Measurements from ENCODE around the gene CAMTA1.

The CAMTA1 gene

GRCh38 chr1:7040969-7041695, 255.9 kb downstream of the CAMTA1 start:
- DNase-seq (ENCODE audit: low spot score), result no peak

DNA sequence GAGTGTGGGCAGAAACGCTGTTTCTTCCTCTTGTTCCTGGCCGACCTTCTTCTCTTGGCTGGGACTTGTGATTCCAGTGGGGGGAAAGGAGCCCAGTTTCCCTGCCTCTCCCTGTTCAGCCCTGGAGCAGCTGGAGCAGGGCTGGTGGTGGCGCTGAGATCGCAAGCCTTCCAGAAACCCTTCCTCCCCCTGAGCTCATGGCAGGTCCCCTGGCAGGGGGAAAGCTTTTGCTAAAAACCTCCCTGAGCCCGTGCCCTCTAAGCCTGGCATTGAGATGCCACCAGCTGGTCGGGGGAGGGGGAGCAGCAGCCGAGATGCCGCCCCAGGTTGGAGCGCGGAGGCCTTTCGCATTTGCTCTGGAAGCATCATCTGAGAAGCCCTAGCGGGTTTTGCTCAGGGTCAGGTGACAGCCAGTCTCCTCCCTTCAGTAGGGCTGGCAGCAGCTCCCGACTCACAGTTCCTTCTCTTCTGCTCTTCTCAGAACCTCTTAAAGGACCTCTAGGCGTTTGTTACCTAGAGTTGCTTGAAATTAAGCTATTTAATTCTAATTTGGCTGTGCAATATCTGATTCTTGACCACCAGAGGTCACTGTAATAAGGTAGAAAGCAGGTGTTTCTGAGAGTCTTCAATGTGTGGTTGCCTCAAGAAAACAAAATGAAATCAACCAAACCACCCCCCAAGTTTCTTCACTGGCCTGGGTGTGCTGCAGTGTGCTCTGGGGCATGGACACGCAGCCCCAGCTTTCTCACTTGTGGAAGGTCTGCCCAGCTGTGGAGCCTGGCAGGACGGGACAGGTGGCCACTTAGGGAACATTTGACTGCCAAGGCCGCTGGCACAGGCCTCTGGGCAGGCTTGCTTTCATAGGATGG, 257.3 kb downstream of the CAMTA1 start:
- DNase-seq (ENCODE audit: low spot score), result no peak

DNA sequence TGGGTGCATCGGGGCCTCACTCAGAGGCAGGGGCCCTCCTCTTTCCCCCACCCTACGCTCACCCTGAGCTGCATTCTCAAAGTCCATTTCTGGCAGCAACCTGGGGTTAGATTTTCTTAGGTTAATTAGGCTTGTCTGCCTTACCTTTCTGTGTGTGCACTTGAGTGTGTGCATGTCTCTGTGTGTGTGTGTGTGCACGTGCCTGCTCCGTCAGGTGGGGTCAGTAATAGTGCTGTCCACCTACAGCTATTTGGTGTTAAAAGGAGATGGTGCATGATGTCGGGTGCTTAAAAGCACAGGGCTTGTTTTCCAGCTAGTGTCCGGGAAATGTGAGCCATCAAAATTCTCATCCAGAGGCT, 257.9 kb downstream of the CAMTA1 start:
- no peak for DNase-seq (ENCODE audit: low spot score)

DNA sequence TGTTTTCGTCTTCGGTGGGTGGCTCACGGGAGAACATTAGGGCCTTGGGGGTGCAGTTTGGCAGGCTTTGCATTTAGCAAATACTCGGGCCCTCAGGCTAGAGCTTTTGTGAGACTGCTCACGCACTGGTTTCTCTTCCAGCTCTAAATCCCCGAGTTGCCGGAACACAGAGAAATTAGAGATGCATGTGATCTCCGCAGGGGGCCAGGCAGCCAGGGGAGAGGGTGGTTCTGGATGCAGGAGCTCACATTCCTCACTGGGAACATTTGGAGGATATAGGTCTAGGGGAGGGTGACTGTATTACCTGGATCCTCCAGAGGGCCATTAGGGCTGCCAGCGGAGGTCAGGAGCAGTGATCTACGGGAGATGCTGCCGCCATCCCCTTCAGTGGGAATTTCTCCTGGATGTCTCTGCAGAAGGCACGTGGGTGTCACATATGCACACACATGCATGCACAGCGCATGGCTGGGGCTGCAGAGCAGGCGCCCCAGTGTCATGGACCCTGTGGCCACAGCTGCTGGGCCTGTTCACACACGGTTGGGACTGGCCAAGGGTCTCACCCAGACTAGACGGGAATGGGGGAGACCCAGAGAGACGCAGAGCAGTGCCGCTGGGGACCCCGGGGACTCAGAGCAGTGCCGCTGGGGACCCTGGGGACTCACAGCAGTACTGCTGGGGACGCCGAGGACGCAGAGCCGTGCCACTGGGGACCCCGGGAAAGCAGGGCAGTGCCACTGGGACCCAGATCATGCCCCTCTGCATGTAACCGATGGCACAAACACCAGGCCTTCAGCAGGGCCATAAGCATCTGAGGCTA, 258.7 kb downstream of the CAMTA1 start:
- DNase-seq (ENCODE audit: low spot score), result no peak

GRCh38 chr1:7045897-7046296, 260.6 kb downstream of the CAMTA1 start:
- DNase-seq (ENCODE audit: low spot score), result no peak

DNA sequence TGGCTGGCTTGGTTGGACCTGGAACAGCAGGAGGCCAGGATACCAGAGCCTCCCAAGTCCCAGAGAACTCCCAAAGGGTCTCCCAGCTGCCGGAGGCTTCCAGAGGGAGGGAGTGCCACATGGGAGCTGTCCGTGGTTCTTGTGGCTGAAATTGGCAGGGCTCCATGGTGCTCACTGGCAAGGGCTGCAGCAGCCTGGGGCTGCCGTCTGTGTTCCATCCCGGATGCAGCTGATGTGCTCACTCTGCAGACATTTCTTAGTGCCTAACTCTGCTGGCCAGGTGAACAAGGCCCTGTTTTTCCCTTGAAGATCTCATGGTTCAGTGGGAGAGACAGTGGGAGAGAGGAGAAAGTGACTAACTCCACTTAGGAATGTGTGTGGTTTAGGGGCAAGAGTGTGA, 261.1 kb downstream of the CAMTA1 start:
- DNase-seq (ENCODE audit: low spot score), result no peak

DNA sequence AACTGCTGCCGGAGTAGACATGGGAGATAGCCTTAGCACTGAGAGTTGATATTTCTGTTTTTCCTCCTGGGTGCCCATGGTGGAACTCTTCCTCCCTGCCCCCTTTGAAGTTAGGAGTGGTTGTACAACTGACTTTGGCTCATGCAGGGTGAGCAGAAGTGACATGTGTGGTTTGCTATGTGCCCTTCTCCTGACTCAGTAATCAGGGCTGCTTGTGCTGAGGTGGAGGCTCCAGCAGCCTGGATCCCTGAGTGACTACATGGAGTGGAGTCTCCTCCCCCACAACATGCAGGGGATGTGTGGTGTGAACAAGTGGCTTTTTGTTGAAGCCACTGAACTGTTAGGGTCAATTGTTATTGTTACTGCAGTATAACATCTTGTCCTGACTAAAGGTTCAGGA, 261.6 kb downstream of the CAMTA1 start:
- DNase-seq (ENCODE audit: low spot score), result no peak

- no peak for DNase-seq (ENCODE audit: low spot score)
These were observed 262.6 kb downstream of the CAMTA1 start for GRCh38 chr1:7047866-7048265.

DNA sequence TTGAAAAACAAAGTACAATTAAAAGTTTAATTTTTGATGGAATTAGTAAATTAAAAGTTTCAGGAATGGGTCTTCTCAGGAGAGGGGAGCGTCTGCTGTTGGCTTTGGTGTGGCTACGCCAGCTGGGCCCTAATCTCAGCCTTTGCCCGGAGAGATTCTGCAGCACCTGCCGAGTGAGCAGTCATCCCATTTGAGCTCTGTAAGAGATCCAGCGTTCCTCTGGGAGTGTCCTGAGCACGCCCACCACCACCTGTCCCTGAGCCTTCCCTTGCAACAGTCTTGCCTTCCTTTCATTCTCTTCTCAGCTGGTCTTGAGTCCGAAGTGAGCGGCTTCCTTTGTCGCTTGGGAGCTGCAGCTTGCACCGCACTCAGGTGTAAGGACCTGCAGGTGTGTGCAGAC, 263.1 kb downstream of the CAMTA1 start:
- DNase-seq (ENCODE audit: low spot score), result no peak

- DNase-seq (ENCODE audit: low spot score), result no peak
These were observed 264.8 kb downstream of the CAMTA1 start for GRCh38 chr1:7049913-7050625.

DNA sequence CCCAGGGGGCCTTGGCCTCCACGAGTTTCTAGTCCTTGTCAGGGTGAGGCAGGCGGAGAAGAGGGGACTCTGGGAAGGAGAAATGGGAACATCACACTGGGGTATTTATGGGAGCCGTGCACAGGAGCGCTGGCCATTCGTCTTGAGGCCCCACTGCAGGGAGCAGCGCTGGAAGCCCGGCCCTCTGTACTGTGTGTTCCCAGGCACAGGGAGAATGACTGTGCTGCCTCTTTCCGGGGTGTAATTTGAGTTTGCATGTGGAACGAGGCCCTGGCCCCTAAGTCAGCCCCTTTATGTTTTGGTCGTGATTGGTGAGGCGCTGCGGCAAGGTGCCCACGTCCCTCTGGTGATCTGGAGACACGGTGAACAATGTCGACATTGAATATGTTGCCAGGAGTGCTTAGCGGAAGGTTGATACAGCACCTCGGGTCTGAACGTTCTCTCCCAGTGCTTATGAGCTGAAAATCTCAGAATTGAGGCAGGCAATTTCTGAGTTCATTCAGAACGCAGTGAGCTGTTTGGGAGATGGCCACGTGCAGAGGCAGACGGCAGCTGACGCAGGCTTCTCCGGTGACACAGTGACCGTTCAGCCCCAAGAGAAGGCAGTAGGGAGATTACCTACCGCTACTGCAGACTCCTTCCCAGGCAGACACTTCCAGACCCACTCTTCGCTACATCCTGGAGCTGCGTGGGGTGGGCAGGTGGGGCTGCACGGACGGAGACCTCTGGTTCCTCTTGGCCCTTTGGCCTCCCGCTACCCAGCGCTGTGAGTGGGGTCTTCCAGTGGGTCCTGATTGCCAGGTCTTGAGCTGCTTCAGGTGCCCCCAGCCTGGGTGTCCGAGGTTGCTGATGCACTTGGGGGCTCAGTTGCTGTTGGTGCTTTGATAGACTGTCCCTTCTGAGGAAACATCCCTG, 265.8 kb downstream of the CAMTA1 start:
- no peak for DNase-seq (ENCODE audit: low spot score)

DNA sequence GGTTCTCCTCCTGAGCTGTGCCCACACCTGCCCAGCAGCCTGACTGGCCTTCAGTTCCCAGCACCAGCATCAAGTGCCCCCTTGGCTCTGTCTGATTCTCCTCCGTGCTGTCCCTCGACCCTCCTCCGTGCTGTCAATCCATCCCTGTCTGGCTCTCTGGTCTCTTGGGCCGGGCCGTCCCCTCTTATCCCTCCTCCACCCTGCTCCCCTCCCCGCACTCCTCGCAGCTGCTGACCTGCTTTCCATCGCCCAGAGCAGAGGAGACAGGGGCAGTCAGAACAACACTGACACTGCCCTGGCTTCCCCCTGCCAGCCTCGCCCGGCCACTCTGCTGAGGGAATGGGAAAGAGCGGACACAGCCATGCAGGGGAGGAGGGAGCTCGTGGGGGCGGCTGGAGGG, 267.4 kb downstream of the CAMTA1 start:
- DNase-seq (ENCODE audit: low spot score), result no peak

- no peak for DNase-seq (ENCODE audit: low spot score)
These were observed 275.5 kb downstream of the CAMTA1 start for GRCh38 chr1:7060745-7061144.

DNA sequence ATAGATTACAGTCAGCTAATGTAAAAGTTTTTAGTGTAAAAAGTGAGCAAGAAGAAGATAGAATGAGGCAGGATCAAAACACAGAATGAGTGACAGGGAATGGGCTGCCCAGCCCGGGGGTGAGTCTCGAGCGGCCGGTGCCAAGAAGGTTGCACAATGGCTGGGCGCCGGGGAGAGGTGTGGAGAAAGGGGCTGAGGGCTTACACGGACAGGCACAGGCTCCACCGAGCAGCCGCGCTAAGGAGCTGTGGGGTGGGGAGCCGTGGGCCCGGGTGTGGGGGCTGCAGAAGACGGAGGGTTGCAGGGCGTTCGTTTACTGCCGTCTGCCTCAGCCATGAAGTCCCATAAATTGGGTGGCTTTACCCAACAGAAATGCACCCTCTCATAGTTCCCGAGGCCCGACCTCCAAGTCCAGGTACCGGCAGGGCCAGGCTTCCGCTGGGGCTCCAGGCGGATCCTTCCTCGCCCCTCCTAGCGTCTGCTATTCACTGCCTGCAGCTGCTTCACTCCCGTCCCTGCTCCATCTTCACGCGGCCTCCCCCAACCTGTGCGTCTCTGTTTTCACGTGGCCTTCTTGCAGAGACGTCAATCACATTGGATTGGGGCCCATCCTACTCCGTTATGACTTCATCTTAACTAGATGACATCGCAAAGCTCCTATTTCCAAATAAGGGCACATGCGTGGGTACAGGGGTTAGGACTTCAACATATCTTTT, 277.2 kb downstream of the CAMTA1 start:
- no peak for DNase-seq (ENCODE audit: low spot score)

DNA sequence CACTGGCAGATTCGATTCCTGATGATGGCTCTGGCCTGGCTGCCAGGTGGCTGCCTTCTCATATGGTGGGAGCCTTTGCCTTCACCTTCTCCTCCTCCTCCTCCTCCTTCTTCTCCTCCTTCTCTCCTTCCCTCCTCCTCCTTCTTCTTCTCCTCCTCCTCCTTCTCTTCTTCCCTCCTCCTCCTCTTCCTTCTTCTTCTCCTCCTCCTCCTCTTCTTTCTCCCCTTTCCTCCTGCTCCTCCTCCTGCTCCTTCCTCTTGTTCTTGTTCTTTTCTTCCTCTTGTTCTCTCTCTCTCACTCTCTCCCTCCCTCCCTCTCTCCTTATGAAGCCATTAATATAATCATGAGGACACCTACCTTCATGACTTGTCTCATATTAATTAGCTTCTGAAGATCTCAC, 278.7 kb downstream of the CAMTA1 start:
- DNase-seq (ENCODE audit: low spot score), result no peak

DNA sequence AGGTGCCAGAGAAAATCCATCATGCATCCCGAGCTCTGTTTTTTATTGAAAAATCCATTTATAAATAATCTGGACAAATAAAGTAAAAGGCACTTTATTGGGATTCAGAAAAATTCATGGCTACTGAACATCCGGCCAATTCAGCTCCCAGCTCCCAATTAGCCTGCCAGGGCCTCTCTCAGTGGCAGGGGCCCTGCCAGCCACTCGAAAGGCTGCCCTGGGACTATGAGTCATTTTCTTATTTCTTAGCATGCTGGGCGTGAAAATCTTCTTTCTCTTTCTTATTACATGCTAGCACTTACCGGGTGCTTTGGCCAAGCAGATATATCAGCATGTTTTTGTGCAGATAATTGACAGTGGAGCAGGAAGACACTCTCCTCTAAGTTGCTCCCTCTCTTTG, 283.3 kb downstream of the CAMTA1 start:
- no peak for DNase-seq (ENCODE audit: low spot score)

GRCh38 chr1:7069931-7070330, 284.7 kb downstream of the CAMTA1 start:
- no peak for DNase-seq (ENCODE audit: low spot score)

DNA sequence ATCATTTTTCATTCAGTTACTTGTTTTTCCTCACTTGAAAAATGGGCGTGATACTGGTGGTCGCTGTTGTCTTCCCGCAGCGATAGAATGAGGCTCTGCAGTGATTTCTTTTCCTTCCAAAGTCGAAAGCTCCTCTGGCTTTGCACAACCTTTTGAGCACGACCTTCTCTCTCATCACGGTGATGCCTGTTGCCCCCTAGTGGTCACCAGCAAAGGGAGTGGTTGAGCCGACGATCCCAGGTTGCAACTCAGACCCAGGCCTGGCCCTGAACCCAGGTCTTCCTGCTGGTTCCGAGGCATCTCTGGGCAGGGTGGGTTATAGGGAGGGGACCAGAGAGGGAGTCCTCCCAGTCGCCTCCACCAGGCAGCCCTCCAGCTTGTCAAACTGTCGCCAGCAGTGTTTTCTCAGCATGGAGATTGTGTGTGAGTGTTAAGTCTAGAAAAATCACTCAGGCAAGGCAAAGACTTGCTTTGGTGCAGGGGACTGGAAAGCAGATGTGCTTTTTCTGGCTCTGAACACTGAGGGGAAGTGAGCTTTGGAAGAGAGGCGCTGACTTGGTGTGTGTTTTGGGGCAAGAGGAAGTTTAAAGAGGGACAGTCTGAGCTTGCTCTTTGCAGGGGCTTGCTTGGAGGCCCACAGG, 285.3 kb downstream of the CAMTA1 start:
- no peak for DNase-seq (ENCODE audit: low spot score)

DNA sequence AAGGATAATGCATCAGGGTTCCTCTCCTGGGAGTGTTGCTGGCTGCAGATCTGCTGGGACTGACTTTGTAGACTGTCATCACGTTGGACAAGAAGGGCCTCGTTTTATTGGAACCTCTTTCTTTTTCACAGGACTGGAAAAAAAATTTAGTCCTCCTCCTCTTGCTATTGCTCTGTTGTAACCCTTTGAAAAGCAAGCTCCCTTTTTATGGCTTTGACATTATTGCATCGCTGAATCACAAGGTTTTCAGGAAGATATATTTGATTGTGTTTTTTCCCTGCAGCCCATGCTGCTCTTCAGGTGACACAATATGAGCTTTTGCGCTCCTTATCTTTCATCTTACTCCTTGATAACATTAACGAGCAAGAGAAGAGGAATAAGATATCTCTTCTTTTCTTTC, 290.9 kb downstream of the CAMTA1 start:
- no peak for DNase-seq (ENCODE audit: low spot score)

- DNase-seq (ENCODE audit: low spot score), result no peak
These were observed 291.3 kb downstream of the CAMTA1 start for GRCh38 chr1:7076572-7076971.

Measured in left forelimb (tissue), 1 donor.